Measurements from ENCODE around the gene SYCP2L.

SYCP2L gene

GRCh38 chr6:10964684-10965083, 77.8 kb downstream of the SYCP2L start (continued):
- TF ChIP-seq, protein P1, sequence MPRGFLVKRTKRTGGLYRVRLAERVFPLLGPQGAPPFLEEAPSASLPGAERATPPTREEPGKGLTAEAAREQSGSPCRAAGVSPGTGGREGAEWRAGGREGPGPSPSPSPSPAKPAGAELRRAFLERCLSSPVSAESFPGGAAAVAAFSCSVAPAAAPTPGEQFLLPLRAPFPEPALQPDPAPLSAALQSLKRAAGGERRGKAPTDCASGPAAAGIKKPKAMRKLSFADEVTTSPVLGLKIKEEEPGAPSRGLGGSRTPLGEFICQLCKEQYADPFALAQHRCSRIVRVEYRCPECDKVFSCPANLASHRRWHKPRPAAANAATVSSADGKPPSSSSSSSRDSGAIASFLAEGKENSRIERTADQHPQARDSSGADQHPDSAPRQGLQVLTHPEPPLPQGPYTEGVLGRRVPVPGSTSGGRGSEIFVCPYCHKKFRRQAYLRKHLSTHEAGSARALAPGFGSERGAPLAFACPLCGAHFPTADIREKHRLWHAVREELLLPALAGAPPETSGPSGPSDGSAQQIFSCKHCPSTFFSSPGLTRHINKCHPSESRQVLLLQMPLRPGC (tag by site-specific recombination; IDR thresholded peaks at IDR 0.05): no peak
- no peak for TF ChIP-seq ZNF664 (tag by site-specific recombination; IDR thresholded peaks at IDR 0.05)
- TF ChIP-seq, protein P2, sequence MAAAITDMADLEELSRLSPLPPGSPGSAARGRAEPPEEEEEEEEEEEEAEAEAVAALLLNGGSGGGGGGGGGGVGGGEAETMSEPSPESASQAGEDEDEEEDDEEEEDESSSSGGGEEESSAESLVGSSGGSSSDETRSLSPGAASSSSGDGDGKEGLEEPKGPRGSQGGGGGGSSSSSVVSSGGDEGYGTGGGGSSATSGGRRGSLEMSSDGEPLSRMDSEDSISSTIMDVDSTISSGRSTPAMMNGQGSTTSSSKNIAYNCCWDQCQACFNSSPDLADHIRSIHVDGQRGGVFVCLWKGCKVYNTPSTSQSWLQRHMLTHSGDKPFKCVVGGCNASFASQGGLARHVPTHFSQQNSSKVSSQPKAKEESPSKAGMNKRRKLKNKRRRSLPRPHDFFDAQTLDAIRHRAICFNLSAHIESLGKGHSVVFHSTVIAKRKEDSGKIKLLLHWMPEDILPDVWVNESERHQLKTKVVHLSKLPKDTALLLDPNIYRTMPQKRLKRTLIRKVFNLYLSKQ (tag by site-specific recombination; IDR thresholded peaks at IDR 0.05; ENCODE audit: borderline replicate concordance): no peak

DNA sequence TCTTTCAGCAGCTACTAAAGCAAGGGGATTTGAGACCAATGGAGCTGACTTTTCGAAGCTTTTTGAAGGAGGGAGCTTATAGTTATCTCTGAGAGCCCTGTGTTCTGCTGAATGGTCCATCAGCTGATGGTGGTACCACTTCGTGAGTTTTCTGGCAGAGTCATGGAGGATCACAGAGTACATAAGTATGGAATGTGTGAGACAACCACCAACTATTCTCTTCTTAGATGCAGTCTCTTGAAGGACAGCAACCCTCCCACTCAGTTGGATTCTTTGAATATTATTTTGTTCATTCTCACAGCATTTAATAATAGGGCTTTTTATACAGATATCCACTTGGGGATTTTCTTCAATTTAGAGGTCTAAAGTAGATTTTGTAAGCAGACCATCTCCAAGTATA, 81.9 kb downstream of the SYCP2L start:
- CTCF ChIA-PET: interaction anchor here (0.8 to 4.6 kb wide), 2 partner anchors 14 to 103 kb away, joined by 4 to 19 read pairs; no protein-coding TSS in a partner anchor
- no peaks in the 10 kb centered on the region for H3K4me1 ChIP-seq (ENCODE audit: control insufficient read depth, insufficient read depth, low read length)

More for the DNA sequence above, 81.9 kb downstream of the SYCP2L start:
- TF ChIP-seq, protein P3, sequence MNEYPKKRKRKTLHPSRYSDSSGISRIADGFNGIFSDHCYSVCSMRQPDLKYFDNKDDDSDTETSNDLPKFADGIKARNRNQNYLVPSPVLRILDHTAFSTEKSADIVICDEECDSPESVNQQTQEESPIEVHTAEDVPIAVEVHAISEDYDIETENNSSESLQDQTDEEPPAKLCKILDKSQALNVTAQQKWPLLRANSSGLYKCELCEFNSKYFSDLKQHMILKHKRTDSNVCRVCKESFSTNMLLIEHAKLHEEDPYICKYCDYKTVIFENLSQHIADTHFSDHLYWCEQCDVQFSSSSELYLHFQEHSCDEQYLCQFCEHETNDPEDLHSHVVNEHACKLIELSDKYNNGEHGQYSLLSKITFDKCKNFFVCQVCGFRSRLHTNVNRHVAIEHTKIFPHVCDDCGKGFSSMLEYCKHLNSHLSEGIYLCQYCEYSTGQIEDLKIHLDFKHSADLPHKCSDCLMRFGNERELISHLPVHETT (tag by site-specific recombination; IDR thresholded peaks at IDR 0.05): no peak
- TF ChIP-seq ZNF394 (tag by site-specific recombination; IDR thresholded peaks at IDR 0.05; ENCODE audit: borderline replicate concordance) (no peak), ZNF2 (tag by site-specific recombination; IDR thresholded peaks at IDR 0.05) (no peak), ZNF449 (tag by site-specific recombination; IDR thresholded peaks at IDR 0.05) (no peak), GLIS2 (tag by site-specific recombination; IDR thresholded peaks at IDR 0.05) (no peak), MEIS1 (CRISPR knock-in tag; IDR thresholded peaks at IDR 0.05; ENCODE audit: borderline replicate concordance) (no peak), ZBTB11 (tag by site-specific recombination; conservative IDR thresholded peaks at IDR 0.05; ENCODE audit: low read depth) (no peak), ZNF404 (tag by site-specific recombination; IDR thresholded peaks at IDR 0.05) (no peak), SP7 (tag by site-specific recombination; IDR thresholded peaks at IDR 0.05) (no peak), ZNF184 (tag by site-specific recombination; IDR thresholded peaks at IDR 0.05) (no peak), ZNF792 (tag by site-specific recombination; IDR thresholded peaks at IDR 0.05) (no peak), ZNF791 (tag by site-specific recombination; IDR thresholded peaks at IDR 0.05) (no peak), ZFP37 (tag by site-specific recombination; IDR thresholded peaks at IDR 0.05) (no peak), ZBTB8A (tag by site-specific recombination; IDR thresholded peaks at IDR 0.05) (no peak), ZNF560 (tag by site-specific recombination; IDR thresholded peaks at IDR 0.05; ENCODE audit: borderline replicate concordance) (no peak), ZNF623 (tag by site-specific recombination; IDR thresholded peaks at IDR 0.05) (no peak), ZNF600 (tag by site-specific recombination; IDR thresholded peaks at IDR 0.05) (no peak), ZBTB48 (tag by site-specific recombination; IDR thresholded peaks at IDR 0.05) (no peak)
- TF ChIP-seq, protein P4, sequence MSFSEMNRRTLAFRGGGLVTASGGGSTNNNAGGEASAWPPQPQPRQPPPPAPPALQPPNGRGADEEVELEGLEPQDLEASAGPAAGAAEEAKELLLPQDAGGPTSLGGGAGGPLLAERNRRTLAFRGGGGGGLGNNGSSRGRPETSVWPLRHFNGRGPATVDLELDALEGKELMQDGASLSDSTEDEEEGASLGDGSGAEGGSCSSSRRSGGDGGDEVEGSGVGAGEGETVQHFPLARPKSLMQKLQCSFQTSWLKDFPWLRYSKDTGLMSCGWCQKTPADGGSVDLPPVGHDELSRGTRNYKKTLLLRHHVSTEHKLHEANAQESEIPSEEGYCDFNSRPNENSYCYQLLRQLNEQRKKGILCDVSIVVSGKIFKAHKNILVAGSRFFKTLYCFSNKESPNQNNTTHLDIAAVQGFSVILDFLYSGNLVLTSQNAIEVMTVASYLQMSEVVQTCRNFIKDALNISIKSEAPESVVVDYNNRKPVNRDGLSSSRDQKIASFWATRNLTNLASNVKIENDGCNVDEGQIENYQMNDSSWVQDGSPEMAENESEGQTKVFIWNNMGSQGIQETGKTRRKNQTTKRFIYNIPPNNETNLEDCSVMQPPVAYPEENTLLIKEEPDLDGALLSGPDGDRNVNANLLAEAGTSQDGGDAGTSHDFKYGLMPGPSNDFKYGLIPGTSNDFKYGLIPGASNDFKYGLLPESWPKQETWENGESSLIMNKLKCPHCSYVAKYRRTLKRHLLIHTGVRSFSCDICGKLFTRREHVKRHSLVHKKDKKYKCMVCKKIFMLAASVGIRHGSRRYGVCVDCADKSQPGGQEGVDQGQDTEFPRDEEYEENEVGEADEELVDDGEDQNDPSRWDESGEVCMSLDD (tag by site-specific recombination; IDR thresholded peaks at IDR 0.05): no peak
- TF ChIP-seq, protein P5, sequence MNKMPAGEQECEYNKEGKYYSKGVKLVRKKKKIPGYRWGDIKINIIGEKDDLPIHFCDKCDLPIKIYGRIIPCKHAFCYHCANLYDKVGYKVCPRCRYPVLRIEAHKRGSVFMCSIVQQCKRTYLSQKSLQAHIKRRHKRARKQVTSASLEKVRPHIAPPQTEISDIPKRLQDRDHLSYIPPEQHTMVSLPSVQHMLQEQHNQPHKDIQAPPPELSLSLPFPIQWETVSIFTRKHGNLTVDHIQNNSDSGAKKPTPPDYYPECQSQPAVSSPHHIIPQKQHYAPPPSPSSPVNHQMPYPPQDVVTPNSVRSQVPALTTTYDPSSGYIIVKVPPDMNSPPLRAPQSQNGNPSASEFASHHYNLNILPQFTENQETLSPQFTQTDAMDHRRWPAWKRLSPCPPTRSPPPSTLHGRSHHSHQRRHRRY (tag by site-specific recombination; IDR thresholded peaks at IDR 0.05): no peak
- POLR2A ChIA-PET: interaction anchor here (0.9 kb wide), 1 partner anchor 1471 kb away, joined by 3 read pairs; no protein-coding TSS in a partner anchor
- Histone ChIP-seq H3K9me3 (ENCODE audit: control insufficient read depth, insufficient read depth, low read depth, low read length) (no peaks in the 10 kb centered on the region), H3K4me3 (ENCODE audit: low read depth, low read length) (no peak overlapping the region), H3K36me3 (ENCODE audit: control insufficient read depth in 2 of 2, insufficient read depth in 1 of 2, low read length in 2 of 2) (peaks cover 0 to 8% of the 10 kb centered on the region in 2 experiments; a peak in 1 of 3 replicates), H3K27ac (ENCODE audit: extremely low read depth, low read depth, low read length) (no peak overlapping the region)
